DND-41 (cell line): ENCODE data around the gene PMP22.

Experiments used
- ATAC-seq: fragments of 200-7000 bp; cut with Tn5 transposase; 3 replicates; pipeline ENCODE4 v1.9.1; 2021; ENCODE audit warnings: low read depth; ENCODE audit not compliant: insufficient read depth
- DNase-seq: peaks from one replicate; pipeline ENCODE4 v3.0.0-alpha.2; 2020
- H2AFZ ChIP-seq: 2 replicates; pipeline ENCODE4 v1.6.0; 2012; ENCODE audit warnings: low read depth, low read length
- H3K27ac ChIP-seq: 2 replicates; pipeline ENCODE4 v1.5.1; 2012; ENCODE audit warnings: low read length, inconsistent platforms
- H3K27me3 ChIP-seq: fragments of 200-600 bp; sonication (generic); 2 replicates; pipeline ENCODE4 v1.6.0; 2012; ENCODE audit warnings: low read length, mild to moderate bottlenecking, inconsistent platforms; ENCODE audit not compliant: insufficient read depth, poor library complexity
- H3K36me3 ChIP-seq: 2 replicates; pipeline ENCODE4 v1.5.1; 2012; ENCODE audit warnings: low read length, inconsistent platforms; ENCODE audit not compliant: insufficient read depth
- H3K4me1 ChIP-seq: 2 replicates; pipeline ENCODE4 v1.5.1; 2012; ENCODE audit warnings: mild to moderate bottlenecking, low read length; ENCODE audit not compliant: insufficient read depth
- H3K4me2 ChIP-seq: 2 replicates; pipeline ENCODE4 v1.6.0; 2012; ENCODE audit warnings: mild to moderate bottlenecking, moderate library complexity, low read length, inconsistent platforms; ENCODE audit not compliant: insufficient read depth
- H3K4me3 ChIP-seq, 2 experiments: fragments of 200-600 bp in 1 of 2; shearing (Covaris generic) in 1 of 2; 2 replicates each; pipeline ENCODE4 v1.5.1; 2012 to 2016; ENCODE audit warnings: inconsistent platforms in 2 of 2, low read length in 2 of 2, mild to moderate bottlenecking in 2 of 2, low read depth in 1 of 2, moderate library complexity in 1 of 2
- H3K79me2 ChIP-seq: 2 replicates; pipeline ENCODE4 v1.6.0; 2012; ENCODE audit warnings: low read length, inconsistent platforms; ENCODE audit not compliant: insufficient read depth
- H3K9ac ChIP-seq: 2 replicates; pipeline ENCODE4 v1.6.0; 2012; ENCODE audit warnings: low read depth, mild to moderate bottlenecking, inconsistent platforms, low read length, moderate library complexity
- H3K9me3 ChIP-seq: 2 replicates; pipeline ENCODE4 v1.5.1; 2012; ENCODE audit warnings: low read length, moderate library complexity, mild to moderate bottlenecking, inconsistent platforms; ENCODE audit not compliant: insufficient read depth, severe bottlenecking
- H4K20me1 ChIP-seq: 2 replicates; pipeline ENCODE4 v1.6.0; 2012; ENCODE audit warnings: low read length; ENCODE audit not compliant: insufficient read depth
- CTCF ChIP-seq: IDR thresholded peaks from 2 replicates; pipeline ENCODE4 v1.5.1; 2012; ENCODE audit warnings: borderline replicate concordance, low read length, moderate library complexity, mild to moderate bottlenecking; ENCODE audit not compliant: poor library complexity, severe bottlenecking; ENCODE audit errors: extremely low read depth
- EZH2 ChIP-seq: IDR thresholded peaks from 3 replicates; pipeline ENCODE4 v1.6.1; 2012; ENCODE audit warnings: borderline replicate concordance, low read depth, mild to moderate bottlenecking, moderate library complexity, low read length, inconsistent platforms; ENCODE audit not compliant: severe bottlenecking

Gene PMP22

GRCh38 chr17:15261258-15261801 lies 3.8 kb downstream of the PMP22 start:
- no peak for DNase-seq
- Histone ChIP-seq H3K79me2 (no peaks in the 10 kb centered on the region), H3K9me3 (no peaks in the 10 kb centered on the region), H3K4me1 (peaks cover 19% of the 10 kb centered on the region), H2AFZ (no peak overlapping the region), H3K27ac (no peak overlapping the region), H3K4me2 (no peak overlapping the region), H3K27me3 (no peaks in the 10 kb centered on the region), H3K9ac (no peak overlapping the region), H4K20me1 (no peaks in the 10 kb centered on the region), H3K4me3 (no peak overlapping the region), H3K36me3 (no peaks in the 10 kb centered on the region)
- no peak for ATAC-seq
- TF ChIP-seq EZH2 (no peak), CTCF (no peak)

GRCh38 chr17:15260376-15261257 lies 4.5 kb downstream of the PMP22 start:
- ATAC-seq (peak; percentile 26; the same call in 1 of the 3 replicates), DNase-seq (peak; percentile 24)
- H2AFZ ChIP-seq: no peak overlapping the region
- H3K9ac ChIP-seq: no peak overlapping the region
- no peak overlapping the region for H3K4me3 ChIP-seq
- H3K4me1 ChIP-seq: peaks cover 19% of the 10 kb centered on the region
- no peaks in the 10 kb centered on the region for H3K9me3 ChIP-seq
- no peaks in the 10 kb centered on the region for H4K20me1 ChIP-seq
- H3K27ac ChIP-seq: no peak overlapping the region
- H3K36me3 ChIP-seq: no peaks in the 10 kb centered on the region
- H3K79me2 ChIP-seq: no peaks in the 10 kb centered on the region
- no peak for TF ChIP-seq EZH2
- no peak for TF ChIP-seq CTCF
- H3K27me3 ChIP-seq: no peaks in the 10 kb centered on the region
- no peak overlapping the region for H3K4me2 ChIP-seq

- no peak for DNase-seq
- Histone ChIP-seq H3K9me3 (no peaks in the 10 kb centered on the region), H3K79me2 (no peaks in the 10 kb centered on the region), H3K27me3 (no peaks in the 10 kb centered on the region), H3K4me1 (peaks cover 19% of the 10 kb centered on the region), H3K4me3 (no peak overlapping the region), H3K27ac (no peak overlapping the region), H3K36me3 (no peaks in the 10 kb centered on the region), H2AFZ (no peak overlapping the region), H3K9ac (no peak overlapping the region), H3K4me2 (peak overlapping the region; percentile 49; the same call in 1 of the 2 replicates), H4K20me1 (no peaks in the 10 kb centered on the region)
- TF ChIP-seq CTCF (no peak), EZH2 (no peak)
- ATAC-seq: peak; percentile 4; the same call in 1 of the 3 replicates
Observed at GRCh38 chr17:15257796-15258512, 7.2 kb downstream of the PMP22 start.
